Measurements from ENCODE around the gene CLEC16A.

The CLEC16A gene

GRCh38 chr16:11175787-11176341 is 231.5 kb downstream of the CLEC16A start:
- H3K27ac ChIP-seq = no peak overlapping the region
- intact Hi-C loops (cut with DNase I; ENCODE audit: low total_unique reads) = no loop called here
- peaks cover 0 to 2% (median 0%) of the 10 kb centered on the region in 4 donors for H3K4me1 ChIP-seq
- DNase-seq = no peak
- H3K27me3 ChIP-seq = no peaks in the 10 kb centered on the region
- H3K4me3 ChIP-seq = no peak overlapping the region
- peaks cover 0 to 57% (median 35%) of the 10 kb centered on the region in 3 donors for H3K36me3 ChIP-seq
- no peak for TF ChIP-seq CTCF (IDR thresholded peaks at IDR 0.05)
- H3K9me3 ChIP-seq = no peaks in the 10 kb centered on the region

GRCh38 chr16:11177578-11178160 is 233.3 kb downstream of the CLEC16A start:
- no peak for DNase-seq
- TF ChIP-seq CTCF (IDR thresholded peaks at IDR 0.05) = no peak

GRCh38 chr16:11178424-11178823 is 234.1 kb downstream of the CLEC16A start:
- Histone ChIP-seq H3K4me1 (peaks cover 0 to 18% (median 0%) of the 10 kb centered on the region in 4 donors), H3K27me3 (no peaks in the 10 kb centered on the region), H3K36me3 (peaks cover 0 to 50% (median 33%) of the 10 kb centered on the region in 3 donors), H3K4me3 (no peak overlapping the region), H3K27ac (no peak overlapping the region), H3K9me3 (no peaks in the 10 kb centered on the region)
- TF ChIP-seq CTCF (IDR thresholded peaks at IDR 0.05) = no peak
- intact Hi-C loops (cut with DNase I; ENCODE audit: low total_unique reads) = no loop called here
- DNase-seq = no peak

More at GRCh38 chr16:11177578-11178160, 233.3 kb downstream of the CLEC16A start:
- Histone ChIP-seq H3K4me3 (no peak overlapping the region), H3K27me3 (no peaks in the 10 kb centered on the region), H3K36me3 (peaks cover 0 to 57% (median 36%) of the 10 kb centered on the region in 3 donors), H3K27ac (no peak overlapping the region), H3K4me1 (peaks cover 0 to 18% (median 0%) of the 10 kb centered on the region in 4 donors), H3K9me3 (no peaks in the 10 kb centered on the region)
- intact Hi-C loops (cut with DNase I; ENCODE audit: low total_unique reads) = no loop called here

- Histone ChIP-seq H3K4me3 (no peak overlapping the region), H3K9me3 (no peaks in the 10 kb centered on the region), H3K27me3 (no peaks in the 10 kb centered on the region), H3K4me1 (peaks cover 0 to 18% (median 0%) of the 10 kb centered on the region in 4 donors), H3K27ac (no peak overlapping the region), H3K36me3 (peaks cover 0 to 39% (median 24%) of the 10 kb centered on the region in 3 donors)
- no peak for TF ChIP-seq CTCF (IDR thresholded peaks at IDR 0.05)
- intact Hi-C loops (cut with DNase I; ENCODE audit: low total_unique reads) = no loop called here
- no peak for DNase-seq
Observed at GRCh38 chr16:11179574-11179973, 235.2 kb downstream of the CLEC16A start.

GRCh38 chr16:11180489-11180888 is 236.1 kb downstream of the CLEC16A start:
- H3K27me3 ChIP-seq = no peaks in the 10 kb centered on the region
- no peak overlapping the region for H3K27ac ChIP-seq
- DNase-seq = no peak
- H3K36me3 ChIP-seq = peaks cover 0 to 33% (median 24%) of the 10 kb centered on the region in 3 donors
- H3K9me3 ChIP-seq = no peaks in the 10 kb centered on the region
- peaks cover 0 to 18% (median 0%) of the 10 kb centered on the region in 4 donors for H3K4me1 ChIP-seq
- no peak for TF ChIP-seq CTCF (IDR thresholded peaks at IDR 0.05)
- H3K4me3 ChIP-seq = no peak overlapping the region
- intact Hi-C loops (cut with DNase I; ENCODE audit: low total_unique reads) = no loop called here

Data from tibial artery (tissue), 4 donors.